Stomach smooth muscle (tissue), 2 donors: ENCODE measurements around the gene ZNF668.

Experiments
- H3K27ac ChIP-seq: one replicate; pipeline ENCODE4 v1.7.0; 2013; ENCODE audit warnings: mild to moderate bottlenecking, low read length, inconsistent platforms
- H3K27me3 ChIP-seq, 2 donors: one replicate each; pipeline ENCODE4 v1.7.0; 2013; ENCODE audit warnings: low read length in 2 of 2; ENCODE audit not compliant: insufficient read depth in 2 of 2, control insufficient read depth in 1 of 2
- H3K36me3 ChIP-seq, 2 donors: one replicate each; pipeline ENCODE4 v1.7.0; 2013; ENCODE audit warnings: low read length in 2 of 2; ENCODE audit not compliant: control insufficient read depth in 2 of 2, insufficient read depth in 2 of 2
- H3K4me1 ChIP-seq: one replicate; pipeline ENCODE4 v1.7.0; 2013; ENCODE audit warnings: low read length; ENCODE audit not compliant: control insufficient read depth, insufficient read depth
- H3K4me3 ChIP-seq, 2 donors: one replicate each; pipeline ENCODE4 v1.7.0; 2013; ENCODE audit warnings: low read length in 2 of 2
- H3K9ac ChIP-seq, 2 donors: one replicate each; pipeline ENCODE4 v1.7.0; 2013; ENCODE audit warnings: low read length in 2 of 2, mild to moderate bottlenecking in 1 of 2
- H3K9me3 ChIP-seq, 2 donors: one replicate each; pipeline ENCODE4 v1.7.0; 2013; ENCODE audit warnings: low read length in 2 of 2; ENCODE audit not compliant: control insufficient read depth in 2 of 2
- donor health status: healthy.
- donor health status: Pancreatic carcinoma.

Gene ZNF668

GRCh38 chr16:31086629-31086906 is 12.5 kb upstream of the ZNF668 start:
- peaks cover 2% of the 10 kb centered on the region for H3K4me1 ChIP-seq
- H3K27me3 ChIP-seq, result no peaks in the 10 kb centered on the region
- no peak overlapping the region for H3K9ac ChIP-seq
- H3K4me3 ChIP-seq, result no peak overlapping the region
- H3K36me3 ChIP-seq, result peaks cover 14 to 30% of the 10 kb centered on the region in 2 donors
- H3K9me3 ChIP-seq, result no peaks in the 10 kb centered on the region
- H3K27ac ChIP-seq, result no peak overlapping the region

- H3K27ac ChIP-seq, result no peak overlapping the region
- H3K9ac ChIP-seq, result no peak overlapping the region
- H3K4me1 ChIP-seq, result peaks cover 2% of the 10 kb centered on the region
- H3K9me3 ChIP-seq, result no peaks in the 10 kb centered on the region
- H3K4me3 ChIP-seq, result no peak overlapping the region
- peaks cover 16 to 31% of the 10 kb centered on the region in 2 donors for H3K36me3 ChIP-seq
- no peaks in the 10 kb centered on the region for H3K27me3 ChIP-seq
Measured at GRCh38 chr16:31085873-31086628, 12.0 kb upstream of the ZNF668 start.

DNA sequence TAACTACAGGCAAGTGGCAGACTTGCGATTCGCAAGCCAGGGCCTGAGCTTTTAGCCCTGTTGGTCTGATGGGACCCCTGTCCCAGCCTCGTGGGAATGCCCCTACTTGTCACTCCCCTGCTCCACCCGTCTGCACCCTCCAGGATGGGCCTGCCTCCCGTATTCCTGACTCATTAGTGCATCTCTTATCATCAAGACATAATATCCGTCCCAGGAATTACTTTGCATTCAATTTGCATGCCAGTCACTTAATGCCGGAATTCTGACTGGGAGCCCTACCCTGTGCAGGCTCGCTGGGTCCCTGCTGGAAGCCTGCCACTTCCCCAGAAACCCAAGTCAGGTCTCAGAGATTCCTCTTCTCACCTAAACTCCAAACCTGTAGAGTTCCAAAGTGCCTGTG is 11.4 kb upstream of the ZNF668 start:
- H3K36me3 ChIP-seq, result peaks cover 20 to 30% of the 10 kb centered on the region in 2 donors
- no peaks in the 10 kb centered on the region for H3K27me3 ChIP-seq
- no peak overlapping the region for H3K9ac ChIP-seq
- peaks cover 2% of the 10 kb centered on the region for H3K4me1 ChIP-seq
- no peak overlapping the region for H3K4me3 ChIP-seq
- H3K27ac ChIP-seq, result no peak overlapping the region
- H3K9me3 ChIP-seq, result no peaks in the 10 kb centered on the region

GRCh38 chr16:31084584-31085302 is 10.7 kb upstream of the ZNF668 start:
- H3K4me3 ChIP-seq, result no peak overlapping the region
- H3K27ac ChIP-seq, result no peak overlapping the region
- H3K36me3 ChIP-seq, result peaks cover 24 to 34% of the 10 kb centered on the region in 2 donors

DNA sequence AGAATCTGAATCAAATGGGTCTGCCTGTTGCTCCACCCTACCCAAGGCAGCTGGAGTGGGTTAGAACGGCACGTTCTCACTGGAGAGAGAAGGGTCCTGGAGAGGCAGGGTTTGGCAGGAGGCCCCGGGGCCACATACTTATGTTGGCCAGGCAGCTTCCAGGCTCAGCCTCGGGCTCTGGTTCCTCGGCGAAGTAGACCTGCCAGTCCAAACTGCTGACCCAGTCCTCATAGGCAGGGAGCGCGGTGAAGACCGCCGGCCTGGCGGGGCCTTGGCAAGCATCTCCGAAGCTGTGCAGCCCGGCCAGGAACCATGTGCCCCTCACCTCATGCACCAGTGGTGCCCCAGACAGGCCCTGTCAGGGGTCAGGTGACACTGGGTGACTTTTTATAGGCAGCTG is 9.9 kb upstream of the ZNF668 start:
- no peak overlapping the region for H3K27ac ChIP-seq
- H3K9ac ChIP-seq, result no peak overlapping the region
- no peak overlapping the region for H3K4me3 ChIP-seq
- H3K27me3 ChIP-seq, result no peaks in the 10 kb centered on the region
- H3K36me3 ChIP-seq, result peaks cover 27 to 38% of the 10 kb centered on the region in 2 donors
- no peaks in the 10 kb centered on the region for H3K9me3 ChIP-seq
- H3K4me1 ChIP-seq, result peaks cover 2% of the 10 kb centered on the region

More at GRCh38 chr16:31084584-31085302, 10.7 kb upstream of the ZNF668 start:
- Histone ChIP-seq H3K9ac (no peak overlapping the region), H3K9me3 (no peaks in the 10 kb centered on the region), H3K4me1 (peaks cover 2% of the 10 kb centered on the region), H3K27me3 (no peaks in the 10 kb centered on the region)

GRCh38 chr16:31083556-31083955 is 9.5 kb upstream of the ZNF668 start:
- no peaks in the 10 kb centered on the region for H3K27me3 ChIP-seq
- H3K27ac ChIP-seq, result no peak overlapping the region
- H3K36me3 ChIP-seq, result peaks cover 31 to 37% of the 10 kb centered on the region in 2 donors
- no peak overlapping the region for H3K9ac ChIP-seq
- H3K4me1 ChIP-seq, result peaks cover 2% of the 10 kb centered on the region
- no peaks in the 10 kb centered on the region for H3K9me3 ChIP-seq
- no peak overlapping the region for H3K4me3 ChIP-seq

DNA sequence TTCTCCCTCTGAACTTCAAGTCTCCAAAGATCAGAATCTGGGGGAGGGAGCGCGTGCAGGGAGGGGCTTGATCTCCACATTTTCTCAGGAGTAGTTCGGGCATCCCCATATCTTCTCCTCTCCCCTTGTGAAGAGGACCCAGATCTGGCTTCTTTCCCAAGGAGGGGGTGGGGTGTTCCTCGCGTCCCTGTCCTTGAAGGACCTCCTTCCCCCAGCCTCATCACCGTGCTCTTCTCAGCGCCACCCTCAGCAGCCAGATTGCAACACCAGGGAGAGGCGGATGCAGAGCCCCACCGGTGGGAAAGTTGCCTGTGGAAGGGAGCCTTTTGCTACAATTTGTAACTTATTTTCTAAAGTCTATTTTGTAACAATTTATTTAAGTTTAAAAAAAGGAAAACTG is 9.0 kb upstream of the ZNF668 start:
- H3K9me3 ChIP-seq, result no peaks in the 10 kb centered on the region
- H3K4me1 ChIP-seq, result peaks cover 2% of the 10 kb centered on the region
- no peak overlapping the region for H3K4me3 ChIP-seq
- no peaks in the 10 kb centered on the region for H3K27me3 ChIP-seq
- H3K36me3 ChIP-seq, result peaks cover 34 to 39% of the 10 kb centered on the region in 2 donors
- H3K9ac ChIP-seq, result no peak overlapping the region
- no peak overlapping the region for H3K27ac ChIP-seq

- H3K27me3 ChIP-seq, result no peaks in the 10 kb centered on the region
- no peak overlapping the region for H3K4me3 ChIP-seq
- no peak overlapping the region for H3K27ac ChIP-seq
- peaks cover 36 to 45% of the 10 kb centered on the region in 2 donors for H3K36me3 ChIP-seq
- H3K4me1 ChIP-seq, result peaks cover 2% of the 10 kb centered on the region
- no peaks in the 10 kb centered on the region for H3K9me3 ChIP-seq
- H3K9ac ChIP-seq, result no peak overlapping the region
Measured at GRCh38 chr16:31082368-31083045, 8.5 kb upstream of the ZNF668 start.

- Histone ChIP-seq H3K9ac (no peak overlapping the region), H3K4me3 (no peak overlapping the region), H3K27me3 (no peaks in the 10 kb centered on the region), H3K4me1 (peaks cover 2% of the 10 kb centered on the region), H3K27ac (no peak overlapping the region), H3K9me3 (no peaks in the 10 kb centered on the region), H3K36me3 (peaks cover 44 to 53% of the 10 kb centered on the region in 2 donors)
Measured at GRCh38 chr16:31081428-31082351, 7.7 kb upstream of the ZNF668 start.

- Histone ChIP-seq H3K9ac (no peak overlapping the region), H3K27ac (no peak overlapping the region), H3K4me1 (peaks cover 2% of the 10 kb centered on the region), H3K36me3 (peaks cover 50 to 58% of the 10 kb centered on the region in 2 donors), H3K9me3 (no peaks in the 10 kb centered on the region), H3K27me3 (no peaks in the 10 kb centered on the region), H3K4me3 (no peak overlapping the region)
Measured at GRCh38 chr16:31080756-31081419, 6.8 kb upstream of the ZNF668 start.
